Activated CD8-positive, alpha-beta memory T cell treated with anti-CD3 and anti-CD28 coated beads, Interleukin-2, amount 50 U/mL, for 4 hours (primary cell): Measurements from ENCODE around the gene WNT9B.
"Not testable (repeated sequence)": the region's sequence is repeated elsewhere in the genome, so short reads cannot be mapped to it uniquely, and the experiment has no call there.

ENCODE experiments used
- DNase-seq: peaks from one replicate; pipeline ENCODE4 v3.0.0-alpha.2; 2020

WNT9B gene

GRCh38 chr17:46822388-46822921, 28.9 kb upstream of the WNT9B start:
- DNase-seq, result peak; percentile 35

DNA sequence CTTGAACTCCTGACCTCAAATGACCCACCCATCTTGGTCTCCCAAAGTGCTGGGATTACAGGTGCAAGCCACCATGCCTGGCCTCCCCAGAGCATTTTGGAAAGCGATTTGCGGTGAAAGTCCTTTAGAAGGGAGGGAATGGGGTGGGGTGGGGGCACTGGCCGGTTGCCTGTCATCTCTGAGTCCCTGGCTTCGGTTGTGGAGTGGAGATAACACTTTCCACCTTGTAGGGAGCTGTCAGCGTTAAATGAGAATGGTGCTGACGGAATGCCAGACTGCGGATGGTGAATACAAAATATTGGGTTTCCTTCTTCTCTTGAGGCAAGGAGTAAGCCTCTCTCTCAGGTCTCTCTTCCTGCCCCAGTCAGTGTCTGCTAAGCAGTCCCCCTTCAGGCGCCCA, 27.7 kb upstream of the WNT9B start:
- no peak for DNase-seq

GRCh38 chr17:46826116-46826515, 25.3 kb upstream of the WNT9B start:
- no peak for DNase-seq

GRCh38 chr17:46827274-46827673, 24.1 kb upstream of the WNT9B start:
- no peak for DNase-seq

- no peak for DNase-seq
Measured at GRCh38 chr17:46831573-46832330, 19.6 kb upstream of the WNT9B start.

DNA sequence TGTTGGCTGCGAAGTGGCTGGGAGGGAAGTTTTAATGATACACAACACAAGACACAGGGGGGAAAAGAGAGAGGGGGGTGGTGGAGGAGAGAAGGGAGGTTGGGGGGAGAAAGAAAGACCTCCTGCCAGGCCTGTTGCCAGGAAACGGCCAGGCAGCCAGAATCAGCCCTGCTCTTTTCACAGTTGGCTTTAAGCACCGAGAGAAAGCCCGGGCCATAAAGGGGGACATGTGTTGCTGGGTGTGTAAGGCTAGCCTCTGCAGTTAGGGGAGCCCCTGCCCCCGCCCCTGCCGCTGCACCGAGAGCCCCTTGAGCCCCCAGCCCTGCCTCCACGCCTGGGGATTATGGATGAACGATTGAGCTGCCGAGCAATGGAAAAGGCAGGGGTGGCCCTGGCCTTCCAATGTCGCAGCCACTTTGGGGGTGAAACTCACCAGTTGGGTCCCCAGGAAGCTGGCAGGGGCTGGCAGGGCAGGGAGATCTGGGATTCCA, 19.0 kb upstream of the WNT9B start:
- DNase-seq, result no peak

GRCh38 chr17:46832945-46833839, 18.2 kb upstream of the WNT9B start:
- no peak for DNase-seq

- no peak for DNase-seq
Measured at GRCh38 chr17:46833840-46834208, 17.6 kb upstream of the WNT9B start.

DNA sequence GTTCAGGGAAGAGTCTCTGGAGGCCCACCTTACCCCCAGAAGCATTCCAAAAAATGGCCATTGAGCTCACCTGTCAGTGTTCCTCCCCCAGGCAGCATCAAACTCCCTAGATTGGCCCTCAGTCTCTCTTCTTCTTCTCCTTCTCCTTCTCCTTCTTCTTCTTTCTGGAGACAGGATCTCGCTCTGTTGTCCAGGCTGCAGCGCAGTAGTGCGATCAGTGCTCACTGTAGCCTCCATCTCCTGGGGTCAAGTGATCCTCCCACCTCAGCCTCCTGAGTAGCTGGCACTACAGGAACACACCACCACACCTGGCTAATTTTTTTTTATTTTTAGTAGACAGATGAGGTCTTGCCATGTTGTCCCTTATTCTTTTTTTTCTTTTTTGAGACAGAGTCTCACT, 16.5 kb upstream of the WNT9B start:
- no peak for DNase-seq

- DNase-seq, result no peak
Measured at GRCh38 chr17:46836500-46836899, 14.9 kb upstream of the WNT9B start.

DNA sequence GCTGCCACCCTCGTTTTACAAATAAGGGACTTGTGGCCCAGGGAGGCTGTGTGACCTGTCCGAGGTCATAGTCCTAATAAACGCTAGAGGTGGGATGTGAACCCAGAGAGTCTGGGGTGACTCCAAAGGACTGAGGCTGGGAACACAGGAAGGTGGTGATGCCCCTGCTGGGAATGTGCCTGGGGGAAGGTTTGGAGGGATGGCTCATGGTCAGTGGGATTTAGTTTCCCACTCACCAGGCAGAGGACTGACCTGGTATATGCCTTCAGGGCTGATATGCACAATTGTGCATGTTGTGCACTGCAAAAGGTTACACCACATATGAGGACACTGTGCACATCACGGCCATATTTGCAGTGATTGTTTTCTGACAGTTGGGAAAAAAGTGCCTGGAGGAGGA, 13.9 kb upstream of the WNT9B start:
- no peak for DNase-seq

GRCh38 chr17:46839211-46839610, 12.2 kb upstream of the WNT9B start:
- no peak for DNase-seq

GRCh38 chr17:46840596-46840995, 10.8 kb upstream of the WNT9B start:
- DNase-seq, result not testable (repeated sequence)

GRCh38 chr17:46841561-46842379, 9.6 kb upstream of the WNT9B start:
- DNase-seq, result peak; percentile 30

DNA sequence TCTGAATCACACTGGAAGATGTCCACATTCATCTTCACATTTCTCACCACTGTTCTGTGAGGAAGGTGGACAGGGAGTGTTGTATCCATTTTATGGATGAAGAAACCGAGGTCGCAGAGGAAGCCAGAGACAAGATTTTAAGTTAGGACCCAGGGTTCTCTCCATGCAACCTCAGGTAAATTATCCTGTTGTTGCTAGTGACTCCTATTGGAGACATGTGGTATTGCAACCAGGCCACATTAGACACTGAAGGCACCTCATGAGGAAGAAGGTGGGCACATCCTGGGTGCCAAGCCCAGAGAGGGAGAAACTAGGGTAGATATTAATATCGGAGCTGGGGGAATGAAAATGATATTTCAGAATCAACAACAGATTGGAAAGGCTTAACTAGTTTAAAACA, 8.5 kb upstream of the WNT9B start:
- DNase-seq, result no peak

DNA sequence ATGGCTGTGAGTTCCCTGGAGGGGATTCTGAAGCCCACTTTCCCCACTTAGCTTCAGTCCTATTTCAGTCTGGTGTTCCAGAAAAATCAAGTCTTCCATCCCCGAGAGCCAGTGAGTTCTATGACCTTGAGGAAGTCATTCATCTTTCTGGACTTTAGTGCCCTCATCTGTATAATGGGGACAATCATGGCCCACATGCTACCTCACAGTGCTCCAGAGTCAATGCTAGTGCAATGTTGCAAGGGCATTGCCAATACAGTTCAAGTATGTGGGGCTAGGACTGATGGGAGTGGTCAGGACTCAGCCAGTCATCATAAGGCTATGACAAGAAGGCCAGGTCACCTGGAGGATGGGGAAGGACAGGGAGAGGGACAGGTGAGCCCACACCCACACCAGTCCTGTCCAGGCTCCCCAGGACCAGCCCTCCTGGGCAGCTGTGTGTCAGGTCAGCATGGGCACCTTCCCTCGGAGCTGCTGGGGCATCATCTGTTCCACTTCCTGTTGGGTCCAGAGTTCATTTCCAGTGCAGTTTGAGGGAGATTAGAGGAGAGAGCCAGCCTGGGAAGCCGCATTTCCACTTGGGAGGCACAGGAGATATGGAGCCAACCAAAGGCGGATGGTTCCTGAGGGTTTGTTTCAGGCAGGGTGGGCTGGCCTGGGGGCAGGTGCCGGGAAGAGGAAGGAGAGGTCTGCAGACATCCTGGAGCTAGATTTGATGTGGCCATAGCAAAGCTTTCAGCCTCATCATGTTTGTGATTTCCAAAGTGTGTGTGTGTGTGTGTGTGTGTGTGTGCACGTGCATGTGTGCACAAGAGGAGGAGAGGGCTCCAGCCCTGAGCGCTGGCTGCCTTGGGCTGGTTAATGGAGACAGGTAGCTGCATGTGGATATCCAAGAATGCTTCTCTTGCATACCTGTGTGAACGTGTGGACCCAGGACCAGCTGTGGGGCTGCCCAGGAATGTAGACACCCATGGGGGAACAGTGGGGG, 3.9 kb upstream of the WNT9B start:
- DNase-seq, result no peak

GRCh38 chr17:46848534-46848933, 2.8 kb upstream of the WNT9B start:
- DNase-seq, result no peak

DNA sequence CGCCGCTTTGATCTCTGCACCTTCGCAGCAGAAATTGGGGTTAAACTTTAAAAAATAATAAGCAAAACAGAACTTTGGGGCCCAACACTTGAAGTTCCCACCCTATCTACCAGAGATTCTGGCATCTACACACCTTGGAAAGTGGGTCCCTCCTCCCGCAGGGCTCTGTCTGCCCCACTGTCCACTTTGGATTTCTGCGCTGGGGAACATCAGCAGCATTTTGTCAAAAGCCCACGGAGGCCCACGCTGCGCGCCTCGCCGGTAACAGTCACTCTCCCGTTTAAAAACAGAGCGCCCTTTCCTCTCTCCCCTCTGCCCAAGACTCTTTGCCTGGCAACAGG, 725 bp upstream of the WNT9B start:
- no peak for DNase-seq

DNA sequence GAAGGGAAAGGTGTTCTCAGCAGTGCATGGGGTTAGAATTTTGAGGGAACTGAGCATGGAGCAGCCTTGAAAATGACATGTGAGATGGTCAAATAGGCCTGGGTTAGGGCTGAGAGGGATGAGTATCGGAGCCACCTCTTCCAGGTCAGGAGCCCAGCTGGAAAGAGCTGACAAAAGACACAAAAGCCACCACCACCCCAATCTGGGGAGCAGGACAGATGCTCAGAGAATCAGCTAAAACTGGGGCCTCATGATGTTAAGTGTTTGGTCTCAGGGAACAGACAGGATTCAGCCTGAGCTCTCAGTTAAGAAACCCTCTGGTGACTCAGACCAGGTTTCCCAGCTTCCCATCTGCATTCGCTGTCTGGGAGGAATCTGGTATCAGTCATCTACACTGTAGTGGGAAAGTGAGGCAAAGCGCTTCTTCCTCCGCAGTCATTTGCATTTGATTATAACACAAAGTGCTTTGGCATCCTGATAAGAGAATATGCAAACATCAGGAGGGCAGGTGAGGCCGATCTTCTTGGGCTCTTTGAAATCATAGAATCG, 2.6 kb downstream of the WNT9B start:
- DNase-seq, result no peak

DNA sequence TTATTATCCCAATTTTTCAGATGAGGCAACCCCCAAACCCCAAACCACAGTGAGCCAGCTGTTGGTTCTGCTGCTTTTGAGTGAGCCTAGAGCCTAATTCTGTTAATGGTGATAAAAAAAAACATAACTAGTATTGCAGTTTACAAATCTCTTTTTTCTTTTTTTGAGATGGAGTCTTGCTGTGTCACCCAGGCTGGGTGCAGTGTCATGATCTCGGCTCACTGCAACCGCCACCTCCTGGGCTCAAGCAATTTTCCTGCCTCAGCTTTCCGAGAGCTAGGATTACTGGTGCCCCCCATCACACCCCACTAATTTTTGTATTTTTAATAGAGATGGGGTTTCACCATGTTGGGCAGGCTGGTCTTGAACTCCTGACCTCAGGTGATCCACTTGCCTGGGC, 3.1 kb downstream of the WNT9B start:
- DNase-seq, result no peak

- DNase-seq, result no peak
Measured at GRCh38 chr17:46854948-46855347, 3.6 kb downstream of the WNT9B start.

- DNase-seq, result no peak
Measured at GRCh38 chr17:46857600-46857999, 6.2 kb downstream of the WNT9B start.
